GM12801 (cell line): ENCODE results near the gene MEOX1.

Experiments used
- CTCF ChIP-seq: IDR thresholded peaks from one replicate; pipeline ENCODE4 v1.5.1; 2011; ENCODE audit warnings: control low read depth; ENCODE audit not compliant: insufficient read length; ENCODE audit errors: extremely low read depth

MEOX1 gene

GRCh38 chr17:43615330-43616028, 46.2 kb downstream of the MEOX1 start:
- no peak for TF ChIP-seq CTCF

GRCh38 chr17:43614561-43614960, 47.2 kb downstream of the MEOX1 start:
- TF ChIP-seq CTCF = no peak

- no peak for TF ChIP-seq CTCF
These were observed 47.8 kb downstream of the MEOX1 start for GRCh38 chr17:43613917-43614316.

GRCh38 chr17:43612515-43612914, 49.2 kb downstream of the MEOX1 start:
- no peak for TF ChIP-seq CTCF

GRCh38 chr17:43611230-43611969, 50.3 kb downstream of the MEOX1 start:
- TF ChIP-seq CTCF = no peak

GRCh38 chr17:43609613-43610385, 51.9 kb downstream of the MEOX1 start:
- no peak for TF ChIP-seq CTCF

GRCh38 chr17:43608313-43608712, 53.4 kb downstream of the MEOX1 start:
- TF ChIP-seq CTCF = no peak
